Ramos (cell line): Measurements from ENCODE around the gene SHISA3.

Source experiments
- in situ Hi-C: fragments of 300-500 bp; cut with MboI; formaldehyde crosslinking; loops from one replicate; pipeline ENCODE4 v1.14.3; 2022; ENCODE audit warnings: low sequenced_read_pairs; ENCODE audit not compliant: unreplicated experiment

SHISA3 gene

DNA sequence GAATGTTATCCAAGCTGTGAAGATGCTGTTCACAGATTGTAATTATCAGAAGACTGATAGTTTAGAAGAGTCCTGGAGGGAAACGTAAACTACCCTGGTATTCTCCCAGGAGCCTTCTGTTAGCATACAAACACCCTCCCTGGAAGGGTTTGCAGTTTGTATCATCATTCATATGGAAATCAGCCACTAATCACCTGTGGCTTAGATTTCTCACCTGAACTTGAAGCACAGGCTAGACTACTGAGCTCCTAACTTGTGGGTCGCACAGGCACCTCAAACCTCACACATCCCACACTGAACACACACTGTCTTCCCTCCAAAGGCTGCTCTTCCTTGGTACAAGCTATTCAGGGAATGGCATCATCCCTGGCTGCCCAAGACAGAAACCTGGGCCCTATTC, 30.7 kb downstream of the SHISA3 start:
- in situ Hi-C loops: no loop called here

DNA sequence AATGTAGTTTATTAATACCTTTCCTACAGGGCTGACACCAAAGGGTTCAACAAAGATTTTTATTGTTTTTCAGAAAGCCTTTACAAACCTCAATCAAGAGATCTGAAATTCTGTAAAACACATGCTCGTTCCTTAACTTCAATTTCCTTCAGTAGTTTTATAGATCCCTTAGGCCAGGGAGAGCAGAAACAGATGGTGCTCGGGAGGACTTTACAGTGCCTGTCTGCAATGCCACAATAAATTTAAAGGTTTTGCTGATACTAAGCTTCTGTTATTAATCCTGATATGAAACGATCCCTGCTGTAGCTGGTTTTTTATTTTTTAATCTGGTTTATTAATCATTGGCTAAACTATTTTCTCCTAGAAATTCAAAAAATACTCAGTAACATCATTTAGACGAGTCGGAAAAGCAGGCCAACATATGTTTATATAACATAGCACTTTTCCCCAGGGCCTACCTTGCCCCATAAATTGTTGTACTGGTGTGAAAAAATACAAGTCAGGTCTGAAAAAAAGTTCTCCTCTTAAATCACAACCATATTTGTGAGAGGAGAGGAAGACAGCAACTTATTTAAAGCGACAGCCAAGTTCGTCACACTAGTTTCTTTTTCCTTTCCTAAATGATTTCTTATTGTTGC, 39.8 kb downstream of the SHISA3 start:
- in situ Hi-C loops: no loop called here

DNA sequence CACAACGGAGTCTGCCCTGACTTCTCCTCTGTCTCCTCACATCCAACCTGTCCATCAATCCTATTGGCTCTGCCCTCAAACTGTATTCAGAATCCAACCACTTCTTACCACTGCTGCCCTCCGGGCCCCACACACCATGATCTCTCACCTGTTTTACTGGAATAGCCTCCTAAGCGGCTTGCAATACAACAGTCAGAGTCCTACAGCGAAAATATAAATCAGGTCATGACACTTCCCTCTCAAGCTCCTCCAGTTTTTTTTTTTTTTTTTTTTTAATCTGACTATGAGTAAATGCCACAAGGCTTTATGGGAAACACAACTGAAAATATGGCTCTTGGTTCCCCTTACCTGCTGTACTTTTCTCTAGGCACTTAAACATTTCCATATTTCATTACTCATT, 42.8 kb downstream of the SHISA3 start:
- in situ Hi-C loops: no loop called here

DNA sequence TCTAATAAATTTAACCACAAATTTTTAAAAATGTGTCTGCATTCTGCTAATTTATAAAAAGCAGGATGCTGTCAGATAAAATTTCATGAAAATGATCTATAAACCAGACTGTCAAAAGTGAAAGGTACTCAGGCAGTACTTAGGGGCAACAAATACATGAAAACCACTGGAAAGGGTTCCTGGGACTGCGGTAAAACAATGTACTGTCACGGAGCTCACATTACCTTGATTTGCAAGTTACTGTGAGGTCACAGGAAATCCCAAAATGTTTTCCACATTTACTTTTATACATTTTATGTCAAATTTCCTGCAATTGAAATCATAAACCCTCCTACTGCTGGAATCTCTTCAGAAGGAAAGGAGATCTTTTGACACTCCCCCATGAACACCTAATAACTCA, 45.3 kb downstream of the SHISA3 start:
- in situ Hi-C loops: no loop called here

DNA sequence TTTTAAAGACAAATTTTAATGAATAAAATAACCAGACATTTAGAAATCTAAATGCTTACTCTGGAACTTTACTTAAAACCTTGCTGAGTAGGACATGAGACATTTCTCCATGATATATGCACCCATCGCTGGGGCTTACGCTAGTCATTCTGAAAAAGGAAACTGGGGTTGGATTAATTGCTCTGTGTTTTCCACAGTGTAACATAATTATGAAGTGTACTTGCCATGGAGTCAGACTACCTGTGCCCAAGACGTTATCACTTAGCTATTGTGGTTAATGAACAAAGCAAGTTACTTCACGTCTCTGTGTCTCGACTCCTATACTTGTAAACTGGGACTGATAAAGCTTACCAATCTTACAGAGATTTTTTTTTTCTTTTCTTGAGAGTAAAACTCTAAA, 47.8 kb downstream of the SHISA3 start:
- in situ Hi-C loops: no loop called here

DNA sequence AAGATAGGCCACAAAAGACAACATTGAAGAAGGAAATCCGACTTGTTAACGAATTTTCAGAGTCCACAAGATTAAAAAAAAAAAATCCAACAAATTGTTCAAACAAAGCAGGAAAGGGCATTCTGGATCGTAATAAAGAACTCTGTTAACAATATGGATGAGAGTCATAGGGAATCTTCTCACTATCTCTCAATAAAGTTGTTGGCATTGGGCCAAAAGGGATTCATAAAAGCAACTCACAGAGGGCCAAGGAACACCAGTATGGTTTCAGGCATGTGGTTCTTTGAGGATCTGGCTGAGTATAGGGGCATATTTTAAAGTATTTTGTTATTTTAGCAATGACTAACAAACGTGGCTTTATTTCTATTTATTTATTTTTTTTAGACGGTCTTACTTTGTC, 49.5 kb downstream of the SHISA3 start:
- in situ Hi-C loops: no loop called here
